Panc1 (cell line): ENCODE measurements around the gene SNAP25. TPM values are rescaled to one million over a fixed set of nuclear protein-coding genes. Genes with fewer than 3 reads are reported as not detected.

Source experiments
- total RNA-seq: library from RNA; stranded (reverse); gene quantifications from one replicate; pipeline ENCODE4 v1.2.1, GENCODE V29; 2021; ENCODE audit not compliant: unreplicated experiment

Gene SNAP25
- total RNA-seq, 1 experiment from 2014 or later: 0.69 TPM

Other genes with a start within 250 kb of the SNAP25 start
- 6.3 TPM for gene ANKEF1, start 183.8 kb upstream of the SNAP25 start, total RNA-seq
- gene MKKS, start 215.4 kb downstream of the SNAP25 start, total RNA-seq: 15.6 TPM
- 5.4 TPM for gene SLX4IP, start 216.5 kb downstream of the SNAP25 start, total RNA-seq